SK-N-MC (cell line): Measurements from ENCODE around the gene SCRT2.

Experiments
- EZH2 ChIP-seq: fragments of 200-600 bp; sonication (generic); IDR thresholded peaks from one replicate; pipeline ENCODE4 v1.6.1; 2017; ENCODE audit warnings: antibody characterized with exemption
- POLR2AphosphoS5 ChIP-seq: IDR thresholded peaks from 2 replicates; pipeline ENCODE4 v1.6.1; 2012; ENCODE audit warnings: mild to moderate bottlenecking, low read depth, low read length, borderline replicate concordance

GRCh38 chr20:680638-681187 lies 5.1 kb upstream of the SCRT2 start:
- TF ChIP-seq POLR2AphosphoS5 (no peak), EZH2 (no peak)
